NCI-H510A (cell line): ENCODE data around the gene MGRN1.
"Not testable (repeated sequence)": the region's sequence is repeated elsewhere in the genome, so short reads cannot be mapped to it uniquely, and the experiment has no call there.

Experiments used
- DNase-seq: peaks from one replicate; lab custom pipeline; 2025; lab: John Stamatoyannopoulos, UW

Gene MGRN1

GRCh38 chr16:4624827-4625559 lies 367 bp downstream of the MGRN1 start:
- no peak for DNase-seq

GRCh38 chr16:4625560-4626159 lies 1.0 kb downstream of the MGRN1 start:
- no peak for DNase-seq

- no peak for DNase-seq
Measured at GRCh38 chr16:4626396-4626795, 1.8 kb downstream of the MGRN1 start.

GRCh38 chr16:4628283-4628682 lies 3.7 kb downstream of the MGRN1 start:
- DNase-seq: no peak

- no peak for DNase-seq
Measured at GRCh38 chr16:4631444-4631843, 6.8 kb downstream of the MGRN1 start.

GRCh38 chr16:4633910-4634635 lies 9.4 kb downstream of the MGRN1 start:
- DNase-seq: no peak

GRCh38 chr16:4634768-4635167 lies 10.1 kb downstream of the MGRN1 start:
- no peak for DNase-seq

GRCh38 chr16:4636196-4636595 lies 11.6 kb downstream of the MGRN1 start:
- DNase-seq: no peak

GRCh38 chr16:4637501-4638166 lies 13.0 kb downstream of the MGRN1 start:
- DNase-seq: no peak

- no peak for DNase-seq
Measured at GRCh38 chr16:4639899-4640509, 15.4 kb downstream of the MGRN1 start.

GRCh38 chr16:4640572-4641305 lies 16.1 kb downstream of the MGRN1 start:
- no peak for DNase-seq

GRCh38 chr16:4641306-4641687 lies 16.7 kb downstream of the MGRN1 start:
- DNase-seq: no peak

GRCh38 chr16:4641895-4642294 lies 17.3 kb downstream of the MGRN1 start:
- no peak for DNase-seq

- no peak for DNase-seq
Measured at GRCh38 chr16:4646773-4647643, 22.4 kb downstream of the MGRN1 start.

GRCh38 chr16:4647644-4647980 lies 23.0 kb downstream of the MGRN1 start:
- DNase-seq: no peak

GRCh38 chr16:4648917-4649316 lies 24.3 kb downstream of the MGRN1 start:
- DNase-seq: no peak

- DNase-seq: no peak
Measured at GRCh38 chr16:4649744-4650442, 25.3 kb downstream of the MGRN1 start.

GRCh38 chr16:4650443-4651074 lies 25.9 kb downstream of the MGRN1 start:
- DNase-seq: not testable (repeated sequence)

GRCh38 chr16:4651827-4652226 lies 27.2 kb downstream of the MGRN1 start:
- no peak for DNase-seq

- no peak for DNase-seq
Measured at GRCh38 chr16:4652561-4652960, 27.9 kb downstream of the MGRN1 start.
